GM23338 (cell line): ENCODE measurements around the gene GSDMA. TPM values are rescaled to one million over a fixed set of nuclear protein-coding genes. Genes with fewer than 3 reads are reported as not detected.

Experiments used
- ATAC-seq: fragments of 200-7000 bp; cut with Tn5 transposase; 3 replicates; pipeline ENCODE4 v1.9.1; 2020
- DNase-seq: peaks from one replicate; pipeline ENCODE4 v3.0.0-alpha.2; 2015; ENCODE audit warnings: low spot score
- H2AFZ ChIP-seq: fragments of 200-600 bp; sonication (generic); 2 replicates; pipeline ENCODE4 v1.8.0; 2016; ENCODE audit warnings: antibody characterized with exemption, mild to moderate bottlenecking, moderate library complexity
- H3F3A ChIP-seq: fragments of 200-600 bp; sonication (generic); replicated peaks from 2 replicates; pipeline ENCODE4 v1.8.0; 2017; ENCODE audit warnings: antibody characterized with exemption, mixed run types, low read depth
- H3K27ac ChIP-seq: fragments of 200-600 bp; sonication (generic); 2 replicates; pipeline ENCODE4 v1.6.1; 2016; ENCODE audit warnings: low read depth
- H3K27me3 ChIP-seq: fragments of 200-600 bp; sonication (generic); 2 replicates; pipeline ENCODE4 v1.8.0; 2016; ENCODE audit warnings: mild to moderate bottlenecking, mixed run types, moderate library complexity; ENCODE audit not compliant: insufficient read depth
- H3K36me3 ChIP-seq: fragments of 200-600 bp; sonication (generic); 2 replicates; pipeline ENCODE4 v1.8.0; 2016; ENCODE audit warnings: mild to moderate bottlenecking; ENCODE audit not compliant: insufficient read depth
- H3K4me1 ChIP-seq: fragments of 200-600 bp; sonication (generic); 2 replicates; pipeline ENCODE4 v1.8.0; 2016; ENCODE audit warnings: mild to moderate bottlenecking, moderate library complexity; ENCODE audit not compliant: insufficient read depth
- H3K4me2 ChIP-seq: fragments of 200-600 bp; sonication (generic); 2 replicates; pipeline ENCODE4 v1.7.1; 2017; ENCODE audit warnings: mixed run types
- H3K4me3 ChIP-seq: fragments of 200-600 bp; sonication (generic); 2 replicates; pipeline ENCODE4 v1.6.1; 2016; ENCODE audit warnings: mixed run types
- H3K79me2 ChIP-seq: fragments of 200-600 bp; sonication (generic); replicated peaks from 2 replicates; pipeline ENCODE4 v1.8.0; 2017; ENCODE audit warnings: mild to moderate bottlenecking; ENCODE audit not compliant: insufficient read depth
- H3K9me2 ChIP-seq: fragments of 200-600 bp; sonication (generic); 2 replicates; pipeline ENCODE4 v1.8.0; 2017; ENCODE audit not compliant: insufficient read depth
- H4K20me1 ChIP-seq: fragments of 200-600 bp; sonication (generic); replicated peaks from 2 replicates; pipeline ENCODE4 v1.8.0; 2017; ENCODE audit warnings: mild to moderate bottlenecking; ENCODE audit not compliant: insufficient read depth
- H3K27ac Mint-ChIP-seq: 2 replicates; pipeline ENCODE4 v1.8.0; 2020; ENCODE audit warnings: inconsistent platforms, mild to moderate bottlenecking, moderate library complexity, mixed read lengths
- H3K27me3 Mint-ChIP-seq: 3 replicates; pipeline ENCODE4 v1.8.0; 2022; ENCODE audit warnings: low read depth, mild to moderate bottlenecking, moderate library complexity, mixed read lengths, inconsistent platforms; ENCODE audit not compliant: insufficient read depth, poor library complexity
- H3K36me3 Mint-ChIP-seq: 3 replicates; pipeline ENCODE4 v1.8.0; 2021; ENCODE audit warnings: low read depth, mild to moderate bottlenecking, inconsistent platforms, moderate library complexity, mixed read lengths
- H3K4me1 Mint-ChIP-seq: 3 replicates; pipeline ENCODE4 v1.8.0; 2020; ENCODE audit warnings: mild to moderate bottlenecking, inconsistent platforms, mixed read lengths
- H3K4me3 Mint-ChIP-seq: 3 replicates; pipeline ENCODE4 v1.8.0; 2021; ENCODE audit warnings: moderate library complexity, mild to moderate bottlenecking, inconsistent platforms, mixed read lengths
- H3K9me3 Mint-ChIP-seq: 3 replicates; pipeline ENCODE4 v1.8.0; 2020; ENCODE audit warnings: moderate library complexity, mild to moderate bottlenecking, inconsistent platforms, mixed read lengths
- CREB1 ChIP-seq: fragments of 250-450 bp; sonication (Bioruptor Pico); IDR thresholded peaks from 2 replicates; pipeline ENCODE4 v1.5.0; 2020; ENCODE audit warnings: low read depth, mild to moderate bottlenecking, moderate library complexity
- EZH2 ChIP-seq: fragments of 200-600 bp; sonication (generic); IDR thresholded peaks from one replicate; pipeline ENCODE4 v1.8.0; 2017; ENCODE audit warnings: antibody characterized with exemption, mild to moderate bottlenecking, low read depth; ENCODE audit not compliant: unreplicated experiment
- POLR2AphosphoS5 ChIP-seq: IDR thresholded peaks from 2 replicates; pipeline ENCODE4 v1.6.1; 2016; ENCODE audit warnings: antibody characterized with exemption, low read depth
- STAT1 ChIP-seq: IDR thresholded peaks from one replicate; pipeline ENCODE4 v1.6.1; 2016; ENCODE audit warnings: antibody characterized with exemption; ENCODE audit not compliant: unreplicated experiment
- ZNF331 ChIP-seq: fragments of 250-450 bp; sonication (Bioruptor Pico); IDR thresholded peaks from 2 replicates; pipeline ENCODE4 v1.5.0; 2020; ENCODE audit warnings: low read depth, mild to moderate bottlenecking, moderate library complexity
- polyA plus RNA-seq: library from polyadenylated mRNA; unstranded; fragments of >200 nt; fragmentation: Nextera tagmentation; extraction: Ambion mirVana; gene quantifications from 2 replicates; pipeline ENCODE4 v1.2.1, GENCODE V29; 2016
- total RNA-seq: library from RNA; depleted of rRNA; stranded (reverse); fragments of >200 nt; shearing (Covaris generic); gene quantifications from 2 replicates; pipeline ENCODE4 v1.2.3, GENCODE V29; 2014
- TF ChIP-seq, protein P1 (sequence below), 2 experiments: fragments of 200-600 bp in 1 of 2; sonication (generic) in 1 of 2; conservative IDR thresholded peaks; 2 replicates each; pipeline versions ENCODE4 v1.5.1 to v1.6.1; 2016 to 2017; ENCODE audit warnings: antibody characterized with exemption in 2 of 2, low read depth in 2 of 2, mild to moderate bottlenecking in 2 of 2, moderate library complexity in 1 of 2
- TF ChIP-seq, protein P2 (sequence below): IDR thresholded peaks from 2 replicates; pipeline ENCODE4 v1.6.1; 2016; ENCODE audit warnings: antibody characterized with exemption
- TF ChIP-seq, protein P3 (sequence below): fragments of 250-450 bp; sonication (Bioruptor Pico); IDR thresholded peaks from 2 replicates; pipeline ENCODE4 v1.5.0; 2020; ENCODE audit warnings: mild to moderate bottlenecking, moderate library complexity

The GSDMA gene
- total and polyA plus RNA-seq, 2 experiments from 2014 or later = not detected

DNA sequence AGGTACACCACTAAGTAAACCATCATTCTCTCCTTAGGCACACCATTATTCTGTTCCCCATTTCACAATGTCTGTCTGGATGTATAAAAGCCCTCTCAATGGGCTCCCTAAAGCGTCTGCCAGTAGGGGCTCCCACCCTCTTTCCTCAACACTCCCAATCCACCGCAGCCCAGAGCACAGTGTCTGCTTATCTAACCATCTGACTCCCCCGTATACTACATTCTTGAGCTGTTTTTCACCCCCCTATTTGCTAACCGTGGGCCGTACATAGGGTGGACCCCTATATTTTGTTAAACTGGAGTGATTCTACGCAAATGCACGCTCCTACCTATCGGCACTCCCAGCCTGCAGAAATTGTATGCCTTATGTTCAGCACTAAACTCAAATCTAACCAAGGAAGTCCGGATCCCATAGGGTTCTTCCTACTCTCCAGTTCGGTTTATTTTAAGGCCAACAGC, 17.1 kb downstream of the GSDMA start:
- Histone ChIP-seq H3K27ac (peak overlapping the region; percentile 85), H3K9me2 (no peaks in the 10 kb centered on the region), H3K4me3 (peak overlapping the region; percentile 77), H3K79me2 (peaks cover 29% of the 10 kb centered on the region), H2AFZ (peak overlapping the region; percentile 91), H3K27me3 (no peaks in the 10 kb centered on the region), H3K36me3 (peaks cover 7% of the 10 kb centered on the region), H3K4me2 (peak overlapping the region; percentile 83), H3K4me1 (peaks cover 20% of the 10 kb centered on the region), H3F3A (peaks cover 8% of the 10 kb centered on the region; the same call in 1 of the 2 replicates), H4K20me1 (peaks cover 16% of the 10 kb centered on the region)
- TF ChIP-seq EZH2 (no peak), CREB1 (CRISPR knock-in tag) (no peak), POLR2AphosphoS5 (no peak), ZNF331 (CRISPR knock-in tag) (no peak), STAT1 (no peak)
- TF ChIP-seq, protein P1, sequence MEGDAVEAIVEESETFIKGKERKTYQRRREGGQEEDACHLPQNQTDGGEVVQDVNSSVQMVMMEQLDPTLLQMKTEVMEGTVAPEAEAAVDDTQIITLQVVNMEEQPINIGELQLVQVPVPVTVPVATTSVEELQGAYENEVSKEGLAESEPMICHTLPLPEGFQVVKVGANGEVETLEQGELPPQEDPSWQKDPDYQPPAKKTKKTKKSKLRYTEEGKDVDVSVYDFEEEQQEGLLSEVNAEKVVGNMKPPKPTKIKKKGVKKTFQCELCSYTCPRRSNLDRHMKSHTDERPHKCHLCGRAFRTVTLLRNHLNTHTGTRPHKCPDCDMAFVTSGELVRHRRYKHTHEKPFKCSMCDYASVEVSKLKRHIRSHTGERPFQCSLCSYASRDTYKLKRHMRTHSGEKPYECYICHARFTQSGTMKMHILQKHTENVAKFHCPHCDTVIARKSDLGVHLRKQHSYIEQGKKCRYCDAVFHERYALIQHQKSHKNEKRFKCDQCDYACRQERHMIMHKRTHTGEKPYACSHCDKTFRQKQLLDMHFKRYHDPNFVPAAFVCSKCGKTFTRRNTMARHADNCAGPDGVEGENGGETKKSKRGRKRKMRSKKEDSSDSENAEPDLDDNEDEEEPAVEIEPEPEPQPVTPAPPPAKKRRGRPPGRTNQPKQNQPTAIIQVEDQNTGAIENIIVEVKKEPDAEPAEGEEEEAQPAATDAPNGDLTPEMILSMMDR (conservative IDR thresholded peaks at IDR 0.05; ENCODE audit: low read depth in 2 of 2) = peak; percentile 37 to 46
- TF ChIP-seq, protein P2, sequence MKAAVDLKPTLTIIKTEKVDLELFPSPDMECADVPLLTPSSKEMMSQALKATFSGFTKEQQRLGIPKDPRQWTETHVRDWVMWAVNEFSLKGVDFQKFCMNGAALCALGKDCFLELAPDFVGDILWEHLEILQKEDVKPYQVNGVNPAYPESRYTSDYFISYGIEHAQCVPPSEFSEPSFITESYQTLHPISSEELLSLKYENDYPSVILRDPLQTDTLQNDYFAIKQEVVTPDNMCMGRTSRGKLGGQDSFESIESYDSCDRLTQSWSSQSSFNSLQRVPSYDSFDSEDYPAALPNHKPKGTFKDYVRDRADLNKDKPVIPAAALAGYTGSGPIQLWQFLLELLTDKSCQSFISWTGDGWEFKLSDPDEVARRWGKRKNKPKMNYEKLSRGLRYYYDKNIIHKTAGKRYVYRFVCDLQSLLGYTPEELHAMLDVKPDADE = no peak
- H3K36me3 Mint-ChIP-seq = peaks cover 21% of the 10 kb centered on the region
- H3K27me3 Mint-ChIP-seq = peaks cover 9% of the 10 kb centered on the region
- H3K4me1 Mint-ChIP-seq = peaks cover 23% of the 10 kb centered on the region
- peak overlapping the region; percentile 92 for H3K4me3 Mint-ChIP-seq
- DNase-seq = peak; percentile 67
- no peaks in the 10 kb centered on the region for H3K9me3 Mint-ChIP-seq
- ATAC-seq = peak; percentile 72
- H3K27ac Mint-ChIP-seq = peak overlapping the region; percentile 94

DNA sequence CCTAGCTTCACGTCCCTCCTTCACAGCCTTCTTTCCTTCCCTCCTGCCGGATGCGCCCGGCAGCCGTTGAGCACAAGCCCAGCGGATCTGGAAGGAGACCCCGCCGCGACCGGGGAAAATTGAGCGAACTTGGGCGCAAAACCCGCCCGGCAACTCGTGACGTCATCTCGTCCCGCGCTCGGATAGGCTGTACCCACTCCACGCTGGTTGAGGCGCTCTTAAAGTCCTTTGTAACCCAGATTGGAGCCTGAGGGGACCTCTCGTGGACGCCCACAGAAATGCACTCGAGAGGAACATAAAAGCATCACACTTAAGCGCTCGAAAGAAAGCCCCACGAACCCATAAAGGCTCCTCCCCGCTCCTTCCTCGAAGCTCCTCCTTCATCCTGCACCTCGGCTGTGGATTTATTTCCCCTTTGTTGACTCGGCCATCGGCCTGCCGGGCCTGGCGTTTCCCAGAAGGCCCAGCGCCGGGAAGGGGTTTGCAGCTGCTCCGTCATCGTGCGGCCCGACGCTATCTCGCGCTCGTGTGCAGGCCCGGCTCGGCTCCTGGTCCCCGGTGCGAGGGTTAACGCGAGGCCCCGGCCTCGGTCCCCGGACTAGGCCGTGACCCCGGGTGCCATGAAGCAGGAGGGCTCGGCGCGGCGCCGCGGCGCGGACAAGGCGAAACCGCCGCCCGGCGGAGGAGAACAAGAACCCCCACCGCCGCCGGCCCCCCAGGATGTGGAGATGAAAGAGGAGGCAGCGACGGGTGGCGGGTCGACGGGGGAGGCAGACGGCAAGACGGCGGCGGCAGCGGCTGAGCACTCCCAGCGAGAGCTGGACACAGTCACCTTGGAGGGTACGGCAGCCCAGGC, 17.8 kb downstream of the GSDMA start, which contains the start of gene PSMD3:
Gene PSMD3, plus strand, starts transcription at position 457 of the 856 bp plus-strand sequence. Its CDS starts 164 bp downstream, at position 621.
- no peaks in the 10 kb centered on the region for H3K9me3 Mint-ChIP-seq
- Histone ChIP-seq H3K9me2 (no peaks in the 10 kb centered on the region), H2AFZ (peak within 1 kb of the TSS; percentile 91), H3F3A (peaks cover 8% of the 10 kb centered on the region; the same call in 1 of the 2 replicates), H4K20me1 (peaks cover 16% of the 10 kb centered on the region), H3K27me3 (no peaks in the 10 kb centered on the region), H3K4me3 (peak within 1 kb of the TSS; percentile 77), H3K4me1 (peaks cover 20% of the 10 kb centered on the region), H3K36me3 (peaks cover 13% of the 10 kb centered on the region), H3K79me2 (peaks cover 29% of the 10 kb centered on the region), H3K27ac (peak within 1 kb of the TSS; percentile 85), H3K4me2 (peak within 1 kb of the TSS; percentile 99)
- peaks cover 9% of the 10 kb centered on the region for H3K27me3 Mint-ChIP-seq
- peaks cover 28% of the 10 kb centered on the region for H3K36me3 Mint-ChIP-seq
- ATAC-seq = peak; percentile 89
- peaks cover 23% of the 10 kb centered on the region for H3K4me1 Mint-ChIP-seq
- peak within 1 kb of the TSS; percentile 92 for H3K4me3 Mint-ChIP-seq
- peak; percentile 99 for DNase-seq
- H3K27ac Mint-ChIP-seq = peak within 1 kb of the TSS; percentile 94
- TF ChIP-seq, protein P2 = peak; percentile 94
- TF ChIP-seq, protein P3, sequence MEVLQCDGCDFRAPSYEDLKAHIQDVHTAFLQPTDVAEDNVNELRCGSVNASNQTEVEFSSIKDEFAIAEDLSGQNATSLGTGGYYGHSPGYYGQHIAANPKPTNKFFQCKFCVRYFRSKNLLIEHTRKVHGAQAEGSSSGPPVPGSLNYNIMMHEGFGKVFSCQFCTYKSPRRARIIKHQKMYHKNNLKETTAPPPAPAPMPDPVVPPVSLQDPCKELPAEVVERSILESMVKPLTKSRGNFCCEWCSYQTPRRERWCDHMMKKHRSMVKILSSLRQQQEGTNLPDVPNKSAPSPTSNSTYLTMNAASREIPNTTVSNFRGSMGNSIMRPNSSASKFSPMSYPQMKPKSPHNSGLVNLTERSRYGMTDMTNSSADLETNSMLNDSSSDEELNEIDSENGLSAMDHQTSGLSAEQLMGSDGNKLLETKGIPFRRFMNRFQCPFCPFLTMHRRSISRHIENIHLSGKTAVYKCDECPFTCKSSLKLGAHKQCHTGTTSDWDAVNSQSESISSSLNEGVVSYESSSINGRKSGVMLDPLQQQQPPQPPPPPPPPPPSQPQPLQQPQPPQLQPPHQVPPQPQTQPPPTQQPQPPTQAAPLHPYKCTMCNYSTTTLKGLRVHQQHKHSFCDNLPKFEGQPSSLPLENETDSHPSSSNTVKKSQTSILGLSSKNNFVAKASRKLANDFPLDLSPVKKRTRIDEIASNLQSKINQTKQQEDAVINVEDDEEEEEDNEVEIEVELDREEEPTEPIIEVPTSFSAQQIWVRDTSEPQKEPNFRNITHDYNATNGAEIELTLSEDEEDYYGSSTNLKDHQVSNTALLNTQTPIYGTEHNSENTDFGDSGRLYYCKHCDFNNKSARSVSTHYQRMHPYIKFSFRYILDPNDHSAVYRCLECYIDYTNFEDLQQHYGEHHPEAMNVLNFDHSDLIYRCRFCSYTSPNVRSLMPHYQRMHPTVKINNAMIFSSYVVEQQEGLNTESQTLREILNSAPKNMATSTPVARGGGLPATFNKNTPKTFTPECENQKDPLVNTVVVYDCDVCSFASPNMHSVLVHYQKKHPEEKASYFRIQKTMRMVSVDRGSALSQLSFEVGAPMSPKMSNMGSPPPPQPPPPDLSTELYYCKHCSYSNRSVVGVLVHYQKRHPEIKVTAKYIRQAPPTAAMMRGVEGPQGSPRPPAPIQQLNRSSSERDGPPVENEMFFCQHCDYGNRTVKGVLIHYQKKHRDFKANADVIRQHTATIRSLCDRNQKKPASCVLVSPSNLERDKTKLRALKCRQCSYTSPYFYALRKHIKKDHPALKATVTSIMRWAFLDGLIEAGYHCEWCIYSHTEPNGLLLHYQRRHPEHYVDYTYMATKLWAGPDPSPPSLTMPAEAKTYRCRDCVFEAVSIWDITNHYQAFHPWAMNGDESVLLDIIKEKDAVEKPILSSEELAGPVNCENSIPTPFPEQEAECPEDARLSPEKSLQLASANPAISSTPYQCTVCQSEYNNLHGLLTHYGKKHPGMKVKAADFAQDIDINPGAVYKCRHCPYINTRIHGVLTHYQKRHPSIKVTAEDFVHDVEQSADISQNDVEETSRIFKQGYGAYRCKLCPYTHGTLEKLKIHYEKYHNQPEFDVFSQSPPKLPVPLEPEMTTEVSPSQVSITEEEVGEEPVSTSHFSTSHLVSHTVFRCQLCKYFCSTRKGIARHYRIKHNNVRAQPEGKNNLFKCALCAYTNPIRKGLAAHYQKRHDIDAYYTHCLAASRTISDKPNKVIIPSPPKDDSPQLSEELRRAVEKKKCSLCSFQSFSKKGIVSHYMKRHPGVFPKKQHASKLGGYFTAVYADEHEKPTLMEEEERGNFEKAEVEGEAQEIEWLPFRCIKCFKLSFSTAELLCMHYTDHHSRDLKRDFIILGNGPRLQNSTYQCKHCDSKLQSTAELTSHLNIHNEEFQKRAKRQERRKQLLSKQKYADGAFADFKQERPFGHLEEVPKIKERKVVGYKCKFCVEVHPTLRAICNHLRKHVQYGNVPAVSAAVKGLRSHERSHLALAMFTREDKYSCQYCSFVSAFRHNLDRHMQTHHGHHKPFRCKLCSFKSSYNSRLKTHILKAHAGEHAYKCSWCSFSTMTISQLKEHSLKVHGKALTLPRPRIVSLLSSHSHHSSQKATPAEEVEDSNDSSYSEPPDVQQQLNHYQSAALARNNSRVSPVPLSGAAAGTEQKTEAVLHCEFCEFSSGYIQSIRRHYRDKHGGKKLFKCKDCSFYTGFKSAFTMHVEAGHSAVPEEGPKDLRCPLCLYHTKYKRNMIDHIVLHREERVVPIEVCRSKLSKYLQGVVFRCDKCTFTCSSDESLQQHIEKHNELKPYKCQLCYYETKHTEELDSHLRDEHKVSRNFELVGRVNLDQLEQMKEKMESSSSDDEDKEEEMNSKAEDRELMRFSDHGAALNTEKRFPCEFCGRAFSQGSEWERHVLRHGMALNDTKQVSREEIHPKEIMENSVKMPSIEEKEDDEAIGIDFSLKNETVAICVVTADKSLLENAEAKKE (CRISPR knock-in tag) = no peak
- no peak for TF ChIP-seq STAT1
